Mesothelial cell of epicardium (in vitro differentiated cells): Measurements from ENCODE around the gene AMIGO1. TPM values are rescaled to one million over a fixed set of nuclear protein-coding genes. Genes with fewer than 3 reads are reported as not detected.

Source experiments
- DNase-seq, 2 experiments: peaks; one replicate each; pipeline ENCODE4 v3.0.0; 2021; ENCODE audit warnings: low spot score in 2 of 2; ENCODE audit not compliant: unreplicated experiment in 2 of 2
- H3K27ac Mint-ChIP-seq: 2 replicates; pipeline ENCODE4 v1.8.0; 2021; ENCODE audit warnings: mixed read lengths
- H3K27me3 Mint-ChIP-seq: 2 replicates; pipeline ENCODE4 v1.8.0; 2021; ENCODE audit warnings: low read depth, mixed read lengths
- H3K36me3 Mint-ChIP-seq: 2 replicates; pipeline ENCODE4 v1.8.0; 2021; ENCODE audit warnings: mixed read lengths
- H3K4me1 Mint-ChIP-seq: 2 replicates; pipeline ENCODE4 v1.8.0; 2021; ENCODE audit warnings: mixed read lengths
- H3K4me3 Mint-ChIP-seq: 2 replicates; pipeline ENCODE4 v1.8.0; 2021; ENCODE audit warnings: mild to moderate bottlenecking, moderate library complexity, mixed read lengths
- H3K9me3 Mint-ChIP-seq: 2 replicates; pipeline ENCODE4 v1.8.0; 2021; ENCODE audit warnings: mixed read lengths
- CTCF ChIP-seq: fragments of 200-600 bp; sonication (generic); IDR thresholded peaks from one replicate; pipeline ENCODE4 v1.5.0; 2021; ENCODE audit warnings: antibody characterized with exemption; ENCODE audit not compliant: unreplicated experiment
- total RNA-seq: library from RNA; stranded (reverse); gene quantifications from 3 replicates; pipeline ENCODE4 v1.2.1, GENCODE V29; 2021

The AMIGO1 gene
- total RNA-seq, 1 donor from 2014 or later, result 5.4 TPM

- DNase-seq, result no peak
- no peak for TF ChIP-seq CTCF
- peaks cover 15% of the 10 kb centered on the region for H3K27me3 Mint-ChIP-seq
- H3K4me3 Mint-ChIP-seq, result no peak overlapping the region
- H3K9me3 Mint-ChIP-seq, result no peaks in the 10 kb centered on the region
- H3K36me3 Mint-ChIP-seq, result no peaks in the 10 kb centered on the region
- no peak overlapping the region for H3K27ac Mint-ChIP-seq
- peaks cover 5% of the 10 kb centered on the region for H3K4me1 Mint-ChIP-seq
Measured at GRCh38 chr1:109535481-109535880, 26.0 kb upstream of the AMIGO1 start.

DNA sequence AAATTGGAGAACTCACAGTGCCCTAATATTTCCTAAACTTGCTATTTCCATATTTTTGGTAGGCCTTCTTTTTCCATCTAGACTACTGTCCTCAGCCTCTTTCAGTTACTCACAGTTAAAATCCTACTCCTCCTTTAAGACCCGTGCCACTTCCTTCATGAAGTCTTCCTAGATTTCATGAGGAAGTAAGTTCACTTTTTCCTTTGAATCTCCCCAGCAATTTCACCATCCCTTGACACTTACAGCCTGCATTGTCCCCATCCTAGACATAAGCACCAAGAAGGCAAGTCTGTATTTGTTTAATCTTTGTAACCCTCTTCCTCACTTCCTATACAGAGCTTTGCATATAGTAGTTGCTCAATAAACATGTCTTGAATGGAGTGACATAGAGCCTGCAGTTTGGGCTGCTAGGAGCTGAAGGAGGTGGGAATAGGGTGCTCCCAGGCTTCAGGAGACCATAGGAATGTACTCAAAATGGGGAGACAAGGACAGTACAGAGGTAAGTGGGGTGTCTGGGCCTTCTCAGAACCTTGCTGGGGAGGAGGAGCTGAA is 24.9 kb upstream of the AMIGO1 start:
- Mint-ChIP-seq H3K27ac (no peak overlapping the region), H3K36me3 (no peaks in the 10 kb centered on the region), H3K9me3 (no peaks in the 10 kb centered on the region), H3K4me3 (no peak overlapping the region), H3K27me3 (peaks cover 8% of the 10 kb centered on the region), H3K4me1 (peaks cover 5% of the 10 kb centered on the region)
- DNase-seq, result no peak
- no peak for TF ChIP-seq CTCF

- Mint-ChIP-seq H3K4me1 (peaks cover 5% of the 10 kb centered on the region), H3K4me3 (peak overlapping the region; percentile 24), H3K36me3 (no peaks in the 10 kb centered on the region), H3K27ac (peak overlapping the region; percentile 47), H3K9me3 (no peaks in the 10 kb centered on the region), H3K27me3 (peaks cover 7% of the 10 kb centered on the region)
- peak; percentile 72 to 94 for DNase-seq
- TF ChIP-seq CTCF, result peak; percentile 94
Measured at GRCh38 chr1:109532365-109533136, 23.0 kb upstream of the AMIGO1 start.

GRCh38 chr1:109531826-109532364 is 22.4 kb upstream of the AMIGO1 start:
- Mint-ChIP-seq H3K27me3 (peaks cover 14% of the 10 kb centered on the region), H3K36me3 (no peaks in the 10 kb centered on the region), H3K9me3 (no peaks in the 10 kb centered on the region), H3K4me1 (peaks cover 5% of the 10 kb centered on the region), H3K4me3 (no peak overlapping the region), H3K27ac (no peak overlapping the region)
- TF ChIP-seq CTCF, result no peak
- DNase-seq, result no peak

DNA sequence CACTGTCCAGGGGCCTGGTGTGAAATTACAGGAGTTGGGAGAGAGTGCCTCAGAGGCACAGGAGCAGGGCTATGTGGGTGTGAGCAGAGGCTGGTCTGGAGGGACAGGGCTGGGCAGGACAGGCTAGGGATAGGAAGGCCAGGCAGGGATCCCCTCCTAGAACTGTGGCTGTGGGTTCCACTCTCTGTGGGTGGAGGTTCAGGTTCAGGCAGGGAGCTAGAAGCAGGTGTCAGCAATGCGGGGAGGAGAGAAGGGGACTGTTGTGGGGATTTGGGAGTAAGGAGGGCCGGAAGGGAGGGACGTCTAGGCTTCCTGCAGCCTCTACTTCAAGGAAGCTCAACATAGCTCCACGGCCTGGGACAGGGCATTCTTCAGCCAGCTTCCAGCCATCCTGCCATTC is 21.9 kb upstream of the AMIGO1 start:
- DNase-seq, result no peak
- Mint-ChIP-seq H3K27me3 (peaks cover 17% of the 10 kb centered on the region), H3K4me1 (peaks cover 5% of the 10 kb centered on the region), H3K4me3 (no peak overlapping the region), H3K9me3 (no peaks in the 10 kb centered on the region), H3K27ac (no peak overlapping the region), H3K36me3 (no peaks in the 10 kb centered on the region)
- no peak for TF ChIP-seq CTCF
